ENCODE data around the gene LRRC4C. TPM values are rescaled to one million over a fixed set of nuclear protein-coding genes. Genes with fewer than 3 reads are reported as not detected.

The LRRC4C gene
- total and polyA plus RNA-seq, 4 donors: 0.10 to 0.93 (median 0.30) TPM

- H3K36me3 ChIP-seq (ENCODE audit: control insufficient read depth in 4 of 4, insufficient read depth in 3 of 4, low read depth in 1 of 4, low read length in 3 of 4): no peaks in the 10 kb centered on the region
- H3K27me3 ChIP-seq (ENCODE audit: control insufficient read depth in 4 of 4, insufficient read depth in 4 of 4, low read length in 3 of 4): no peaks in the 10 kb centered on the region
- peaks cover 0 to 4% (median 0%) of the 10 kb centered on the region in 4 donors for H3K9me3 ChIP-seq (ENCODE audit: control insufficient read depth in 4 of 4, low read length in 3 of 4)
- H3K9ac ChIP-seq (ENCODE audit: low read depth in 1 of 2, low read length in 2 of 2): no peak overlapping the region
- TF ChIP-seq RAD21 (IDR thresholded peaks at IDR 0.05) (no peak), HNF4A (conservative IDR thresholded peaks at IDR 0.05) (no peak), FOXA1 (IDR thresholded peaks at IDR 0.05) (no peak), CTCF (IDR thresholded peaks at IDR 0.05; ENCODE audit: low read depth, low read length, missing input control) (no peak), JUND (IDR thresholded peaks at IDR 0.05) (no peak), EGR1 (IDR thresholded peaks at IDR 0.05; ENCODE audit: low read depth in 2 of 2) (no peak), REST (IDR thresholded peaks at IDR 0.05) (no peak), NR2F2 (IDR thresholded peaks at IDR 0.05) (no peak), HNF4G (IDR thresholded peaks at IDR 0.05) (no peak), RXRA (IDR thresholded peaks at IDR 0.05) (no peak), GABPA (IDR thresholded peaks at IDR 0.05 in 1 of 2, conservative IDR thresholded peaks at IDR 0.05 in 1 of 2) (no peak), TAF1 (conservative IDR thresholded peaks at IDR 0.05) (no peak)
- WGBS: 83% methylated on average over 2 of the region's 2 CpGs
- H3K4me3 ChIP-seq (ENCODE audit: low read depth in 1 of 3, low read length in 3 of 3): no peak overlapping the region
- no peak for DNase-seq (ENCODE audit: low spot score)
- no peaks in the 10 kb centered on the region for H3K4me1 ChIP-seq (ENCODE audit: control insufficient read depth in 4 of 4, insufficient read depth in 4 of 4, low read length in 3 of 4)
- no peak overlapping the region for H3K27ac ChIP-seq (ENCODE audit: low read depth in 1 of 2, low read length in 2 of 2)
Measured at GRCh38 chr11:41319434-41319833, 140.0 kb downstream of the LRRC4C start.

GRCh38 chr11:41316751-41317150, 142.7 kb downstream of the LRRC4C start:
- Histone ChIP-seq H3K36me3 (ENCODE audit: control insufficient read depth in 4 of 4, insufficient read depth in 3 of 4, low read depth in 1 of 4, low read length in 3 of 4) (no peaks in the 10 kb centered on the region), H3K4me3 (ENCODE audit: low read depth in 1 of 3, low read length in 3 of 3) (no peak overlapping the region), H3K4me1 (ENCODE audit: control insufficient read depth in 4 of 4, insufficient read depth in 4 of 4, low read length in 3 of 4) (no peaks in the 10 kb centered on the region), H3K27ac (ENCODE audit: low read depth in 1 of 2, low read length in 2 of 2) (no peak overlapping the region), H3K27me3 (ENCODE audit: control insufficient read depth in 4 of 4, insufficient read depth in 4 of 4, low read length in 3 of 4) (no peaks in the 10 kb centered on the region), H3K9me3 (ENCODE audit: control insufficient read depth in 4 of 4, low read length in 3 of 4) (peaks cover 0 to 4% (median 0%) of the 10 kb centered on the region in 4 donors), H3K9ac (ENCODE audit: low read depth in 1 of 2, low read length in 2 of 2) (no peak overlapping the region)
- 77% methylated on average over 2 of the region's 2 CpGs for WGBS
- TF ChIP-seq CTCF (IDR thresholded peaks at IDR 0.05; ENCODE audit: low read depth, low read length, missing input control) (no peak), ATF3 (IDR thresholded peaks at IDR 0.05) (no peak), FOXA1 (IDR thresholded peaks at IDR 0.05) (no peak), GABPA (IDR thresholded peaks at IDR 0.05 in 1 of 2, conservative IDR thresholded peaks at IDR 0.05 in 1 of 2) (no peak), RXRA (IDR thresholded peaks at IDR 0.05) (no peak), TAF1 (conservative IDR thresholded peaks at IDR 0.05) (no peak)
- no peak for DNase-seq (ENCODE audit: low spot score)

All from liver (tissue), 9 donors.